GM21447 (cell line): ENCODE results near the gene KCP.

ENCODE experiments used
- ATAC-seq: cut with Tn5 transposase; IDR thresholded peaks from one replicate; pipeline ENCODE4 v1.9.1; 2021; ENCODE audit not compliant: unreplicated experiment

KCP gene

GRCh38 chr7:128859232-128860157, 51.0 kb downstream of the KCP start:
- no peak for ATAC-seq

GRCh38 chr7:128858380-128859231, 51.9 kb downstream of the KCP start:
- no peak for ATAC-seq

- ATAC-seq = no peak
Measured at GRCh38 chr7:128856001-128856718, 54.3 kb downstream of the KCP start.

GRCh38 chr7:128855559-128855958, 55.0 kb downstream of the KCP start:
- no peak for ATAC-seq

- no peak for ATAC-seq
Measured at GRCh38 chr7:128854396-128854795, 56.1 kb downstream of the KCP start.

- no peak for ATAC-seq
Measured at GRCh38 chr7:128853799-128854198, 56.7 kb downstream of the KCP start.

- ATAC-seq = no peak
Measured at GRCh38 chr7:128852537-128853254, 57.8 kb downstream of the KCP start.

GRCh38 chr7:128849804-128850490, 60.6 kb downstream of the KCP start:
- no peak for ATAC-seq

- no peak for ATAC-seq
Measured at GRCh38 chr7:128849156-128849515, 61.4 kb downstream of the KCP start.

GRCh38 chr7:128848289-128849155, 62.0 kb downstream of the KCP start:
- no peak for ATAC-seq

GRCh38 chr7:128847721-128848211, 62.7 kb downstream of the KCP start:
- no peak for ATAC-seq

GRCh38 chr7:128846781-128847444, 63.6 kb downstream of the KCP start:
- ATAC-seq = no peak

GRCh38 chr7:128845987-128846386, 64.5 kb downstream of the KCP start:
- ATAC-seq = no peak

GRCh38 chr7:128845475-128845874, 65.0 kb downstream of the KCP start:
- ATAC-seq = no peak

- no peak for ATAC-seq
Measured at GRCh38 chr7:128844777-128845311, 65.7 kb downstream of the KCP start.

GRCh38 chr7:128843938-128844621, 66.4 kb downstream of the KCP start:
- no peak for ATAC-seq
